SK-N-MC (cell line): ENCODE measurements around the gene NEURL1.

ENCODE experiments used
- EZH2 ChIP-seq: fragments of 200-600 bp; sonication (generic); IDR thresholded peaks from one replicate; pipeline ENCODE4 v1.6.1; 2017; ENCODE audit warnings: antibody characterized with exemption
- POLR2AphosphoS5 ChIP-seq: IDR thresholded peaks from 2 replicates; pipeline ENCODE4 v1.6.1; 2012; ENCODE audit warnings: mild to moderate bottlenecking, low read depth, low read length, borderline replicate concordance

GRCh38 chr10:103555712-103556111, 62.2 kb downstream of the NEURL1 start:
- TF ChIP-seq POLR2AphosphoS5 = no peak
- TF ChIP-seq EZH2 = no peak
